Mesodermal cell (in vitro differentiated cells): Measurements from ENCODE around the gene NFXL1.

Experiments used
- H3K27ac ChIP-seq: 2 replicates; pipeline ENCODE4 v1.7.0; 2013; ENCODE audit warnings: mild to moderate bottlenecking, low read depth, low read length, moderate library complexity; ENCODE audit not compliant: severe bottlenecking
- H3K36me3 ChIP-seq: 2 replicates; pipeline ENCODE4 v1.7.1; 2013; ENCODE audit warnings: mild to moderate bottlenecking, low read length, moderate library complexity; ENCODE audit not compliant: control insufficient read depth, insufficient read depth
- H3K4me1 ChIP-seq: one replicate; pipeline ENCODE4 v1.7.1; 2013; ENCODE audit warnings: mild to moderate bottlenecking, low read length; ENCODE audit not compliant: insufficient read depth, control insufficient read depth, poor library complexity, severe bottlenecking
- H3K4me3 ChIP-seq: 2 replicates; pipeline ENCODE4 v1.7.0; 2013; ENCODE audit warnings: low read length, control low read depth, mild to moderate bottlenecking; ENCODE audit not compliant: insufficient read depth, poor library complexity, severe bottlenecking; ENCODE audit errors: extremely low read depth
- H3K9me3 ChIP-seq: 2 replicates; pipeline ENCODE4 v1.7.1; 2013; ENCODE audit warnings: mild to moderate bottlenecking, low read length, moderate library complexity; ENCODE audit not compliant: control insufficient read depth
- whole genome bisulfite sequencing, 2 experiments: methylation state at CpG; one replicate each; pipeline ENCODE4 v1.1.5; 2013; ENCODE audit warnings: missing lambda C conversion rate in 2 of 2; ENCODE audit not compliant: insufficient coverage in 2 of 2; 5-methylcytosine and 5-hydroxymethylcytosine counted together

Gene NFXL1

GRCh38 chr4:47804598-47804997, 109.8 kb downstream of the NFXL1 start:
- peaks cover 4% of the 10 kb centered on the region for H3K9me3 ChIP-seq
- H3K36me3 ChIP-seq: no peaks in the 10 kb centered on the region
- WGBS, 2 experiments: 100% methylated on average over 3 to 5 of the region's 7 CpGs
- H3K27ac ChIP-seq: no peak overlapping the region
- H3K4me3 ChIP-seq: no peak overlapping the region
- H3K4me1 ChIP-seq: no peaks in the 10 kb centered on the region

- H3K9me3 ChIP-seq: peaks cover 4% of the 10 kb centered on the region
- no peak overlapping the region for H3K4me3 ChIP-seq
- H3K4me1 ChIP-seq: no peaks in the 10 kb centered on the region
- WGBS, 2 experiments: 92 to 96% methylated on average over 3 of the region's 3 CpGs
- no peaks in the 10 kb centered on the region for H3K36me3 ChIP-seq
- no peak overlapping the region for H3K27ac ChIP-seq
Observed at GRCh38 chr4:47801481-47802002, 112.8 kb downstream of the NFXL1 start.

- Histone ChIP-seq H3K4me3 (no peak overlapping the region), H3K36me3 (no peaks in the 10 kb centered on the region), H3K27ac (no peak overlapping the region), H3K9me3 (no peaks in the 10 kb centered on the region), H3K4me1 (no peaks in the 10 kb centered on the region)
- no CpG with 5 or more reads among the region's 3 CpGs for WGBS, 2 experiments
Observed at GRCh38 chr4:47798165-47798564, 116.2 kb downstream of the NFXL1 start.
